Keratinocyte (primary cell): Measurements from ENCODE around the gene HAO2.

ENCODE experiments used
- EZH2 ChIP-seq: IDR thresholded peaks from one replicate; pipeline ENCODE4 v1.6.1; 2012; ENCODE audit warnings: inconsistent platforms, mild to moderate bottlenecking, low read length, moderate library complexity
- TF ChIP-seq, protein P1 (sequence below), 3 experiments: IDR thresholded peaks in 1 of 3; conservative IDR thresholded peaks in 1 of 3; optimal IDR thresholded peaks in 1 of 3; 2 replicates in 2 of 3; 3 replicates in 1 of 3; pipeline versions ENCODE3 to v1.5.1; 2011; ENCODE audit warnings: low read length in 3 of 3, mild to moderate bottlenecking in 3 of 3, moderate library complexity in 2 of 3, control low read depth in 1 of 3, inconsistent platforms in 1 of 3; ENCODE audit not compliant: insufficient read depth in 2 of 3; ENCODE audit errors: extremely low read depth in 1 of 3

DNA sequence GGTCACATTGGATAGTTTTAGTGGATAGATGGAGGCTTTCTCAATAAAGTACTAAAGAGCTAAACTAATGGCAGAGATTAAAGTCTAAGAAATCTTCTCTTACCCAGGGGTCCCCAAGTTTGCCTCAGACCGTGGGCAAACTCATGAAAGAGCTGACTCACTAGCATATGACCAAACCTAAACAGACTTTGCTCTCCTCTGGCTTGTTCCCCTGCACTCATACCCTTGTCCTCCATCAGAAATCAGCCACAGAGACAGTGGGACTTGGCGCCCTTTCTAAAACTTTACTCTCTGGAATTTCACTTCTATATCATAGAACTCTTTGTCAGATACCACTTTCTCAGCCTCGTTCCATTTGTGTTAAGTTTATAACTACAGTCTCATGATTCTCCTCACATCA, 29.4 kb downstream of the HAO2 start:
- TF ChIP-seq, protein P1, sequence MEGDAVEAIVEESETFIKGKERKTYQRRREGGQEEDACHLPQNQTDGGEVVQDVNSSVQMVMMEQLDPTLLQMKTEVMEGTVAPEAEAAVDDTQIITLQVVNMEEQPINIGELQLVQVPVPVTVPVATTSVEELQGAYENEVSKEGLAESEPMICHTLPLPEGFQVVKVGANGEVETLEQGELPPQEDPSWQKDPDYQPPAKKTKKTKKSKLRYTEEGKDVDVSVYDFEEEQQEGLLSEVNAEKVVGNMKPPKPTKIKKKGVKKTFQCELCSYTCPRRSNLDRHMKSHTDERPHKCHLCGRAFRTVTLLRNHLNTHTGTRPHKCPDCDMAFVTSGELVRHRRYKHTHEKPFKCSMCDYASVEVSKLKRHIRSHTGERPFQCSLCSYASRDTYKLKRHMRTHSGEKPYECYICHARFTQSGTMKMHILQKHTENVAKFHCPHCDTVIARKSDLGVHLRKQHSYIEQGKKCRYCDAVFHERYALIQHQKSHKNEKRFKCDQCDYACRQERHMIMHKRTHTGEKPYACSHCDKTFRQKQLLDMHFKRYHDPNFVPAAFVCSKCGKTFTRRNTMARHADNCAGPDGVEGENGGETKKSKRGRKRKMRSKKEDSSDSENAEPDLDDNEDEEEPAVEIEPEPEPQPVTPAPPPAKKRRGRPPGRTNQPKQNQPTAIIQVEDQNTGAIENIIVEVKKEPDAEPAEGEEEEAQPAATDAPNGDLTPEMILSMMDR (optimal IDR thresholded peaks at IDR 0.05 in 1 of 3, IDR thresholded peaks at IDR 0.05 in 1 of 3, conservative IDR thresholded peaks at IDR 0.05 in 1 of 3; ENCODE audit: extremely low read depth in 1 of 3, insufficient read depth in 2 of 3, low read length in 3 of 3): no peak
- no peak for TF ChIP-seq EZH2
